LoVo (cell line): ENCODE results near the gene VDAC2.
"Not testable (repeated sequence)": the region's sequence is repeated elsewhere in the genome, so short reads cannot be mapped to it uniquely, and the experiment has no call there.

Experiments used
- DNase-seq: peaks from one replicate; pipeline ENCODE4 v3.0.0-alpha.2; 2016; ENCODE audit warnings: low spot score

Gene VDAC2, protein sequence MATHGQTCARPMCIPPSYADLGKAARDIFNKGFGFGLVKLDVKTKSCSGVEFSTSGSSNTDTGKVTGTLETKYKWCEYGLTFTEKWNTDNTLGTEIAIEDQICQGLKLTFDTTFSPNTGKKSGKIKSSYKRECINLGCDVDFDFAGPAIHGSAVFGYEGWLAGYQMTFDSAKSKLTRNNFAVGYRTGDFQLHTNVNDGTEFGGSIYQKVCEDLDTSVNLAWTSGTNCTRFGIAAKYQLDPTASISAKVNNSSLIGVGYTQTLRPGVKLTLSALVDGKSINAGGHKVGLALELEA

DNA sequence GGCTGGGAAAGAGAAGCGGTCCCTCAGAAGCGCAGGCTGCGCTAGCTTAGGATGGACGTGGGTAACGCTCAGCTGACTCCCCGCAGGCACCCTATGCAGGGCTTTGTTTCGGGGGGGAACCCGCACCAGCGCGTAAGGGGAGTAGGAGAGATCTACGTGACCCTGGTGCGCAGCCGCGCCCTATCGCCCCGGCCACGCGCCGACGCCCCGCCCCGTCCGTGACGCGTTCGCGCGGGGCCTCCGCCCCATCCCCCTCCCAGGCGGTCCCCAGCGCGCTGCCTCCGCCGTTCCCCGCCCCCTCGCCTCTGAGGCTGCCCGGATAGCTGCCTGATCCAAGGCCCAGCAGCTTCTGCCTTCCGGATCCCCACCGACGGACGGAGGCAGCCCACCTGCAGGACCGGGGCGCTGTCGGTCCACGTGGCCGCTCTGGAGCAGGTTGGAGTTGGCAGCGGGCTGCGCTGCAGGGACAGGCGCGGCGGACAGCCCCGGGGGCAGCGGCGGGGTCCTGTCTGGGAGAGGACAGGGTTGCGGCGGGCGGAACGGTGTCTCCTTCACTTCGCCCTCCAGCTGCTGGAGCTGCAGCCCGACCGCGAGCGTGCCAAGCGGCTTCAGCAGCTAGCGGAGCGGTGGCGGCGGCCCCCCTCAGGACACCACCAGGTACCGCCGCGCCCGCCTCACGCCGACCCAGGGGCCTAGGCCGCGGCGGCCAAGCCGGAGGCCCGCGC, at the start of gene VDAC2:
TSS of gene VDAC2 (plus strand) at position 515 of the 725 bp plus-strand sequence. CDS start 363 bp downstream, outside the sequence.
- DNase-seq, result peak; percentile 90

DNA sequence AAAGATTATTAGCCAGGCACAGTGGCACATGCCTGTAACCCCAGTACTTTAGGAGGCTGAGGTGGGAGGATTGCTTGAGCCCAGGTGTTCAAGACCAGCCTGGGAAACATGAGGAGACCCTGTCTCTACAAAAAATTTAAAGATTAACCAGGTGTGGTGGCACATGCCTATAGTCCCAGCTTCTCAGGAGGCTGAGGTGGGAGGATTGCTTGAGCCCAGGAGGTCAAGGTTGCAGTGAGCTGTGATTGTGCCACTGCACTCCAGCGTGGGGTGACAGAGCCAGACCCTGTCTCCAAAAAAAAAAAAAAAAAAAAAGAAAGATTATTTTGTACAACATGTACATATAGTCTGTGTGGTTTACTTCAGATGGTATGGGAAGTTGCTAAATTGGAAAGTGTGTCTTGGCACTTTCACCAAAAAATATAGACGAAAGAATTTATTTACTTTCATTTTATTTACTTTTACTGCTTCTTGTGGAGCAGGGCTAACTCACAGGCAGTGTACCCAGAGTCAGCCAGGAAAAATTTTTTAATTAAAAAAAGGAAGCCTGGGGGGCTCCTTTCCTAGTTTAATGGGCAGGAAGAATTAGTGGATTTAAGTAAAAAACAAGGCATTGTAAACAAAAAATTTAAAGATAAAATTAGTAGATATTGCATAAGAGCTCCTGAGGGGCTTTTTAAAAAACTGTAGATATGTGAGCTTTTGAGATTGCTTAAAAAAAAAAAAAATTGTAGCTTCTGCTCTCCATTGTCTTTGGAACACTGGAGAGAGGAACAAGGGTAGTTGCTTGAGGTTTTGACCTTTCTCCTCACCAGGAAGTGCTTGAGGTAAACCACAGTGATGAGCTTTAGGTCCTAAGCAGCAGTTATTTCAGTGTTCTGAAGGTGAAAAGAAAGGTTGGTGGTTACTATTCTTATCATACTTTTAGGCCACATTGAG, 44.6 kb upstream of the VDAC2 start:
- DNase-seq, result no peak

DNA sequence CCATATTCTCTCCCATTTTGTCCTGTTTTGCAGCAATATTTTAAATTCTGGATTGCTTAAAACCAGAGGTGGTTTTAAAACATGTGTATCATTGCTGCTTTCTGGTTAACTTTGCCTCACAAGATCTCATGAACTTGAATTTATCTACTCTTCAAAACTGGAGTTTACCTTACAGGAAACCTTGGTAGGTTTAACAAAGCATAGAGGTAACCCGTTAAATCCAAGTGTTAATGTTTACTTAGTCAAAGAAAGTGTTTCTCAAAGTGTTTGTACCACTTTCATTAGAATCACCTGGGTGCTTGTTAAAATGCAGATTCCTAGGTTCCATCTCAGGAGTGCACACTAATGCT, 44.0 kb upstream of the VDAC2 start:
- no peak for DNase-seq

DNA sequence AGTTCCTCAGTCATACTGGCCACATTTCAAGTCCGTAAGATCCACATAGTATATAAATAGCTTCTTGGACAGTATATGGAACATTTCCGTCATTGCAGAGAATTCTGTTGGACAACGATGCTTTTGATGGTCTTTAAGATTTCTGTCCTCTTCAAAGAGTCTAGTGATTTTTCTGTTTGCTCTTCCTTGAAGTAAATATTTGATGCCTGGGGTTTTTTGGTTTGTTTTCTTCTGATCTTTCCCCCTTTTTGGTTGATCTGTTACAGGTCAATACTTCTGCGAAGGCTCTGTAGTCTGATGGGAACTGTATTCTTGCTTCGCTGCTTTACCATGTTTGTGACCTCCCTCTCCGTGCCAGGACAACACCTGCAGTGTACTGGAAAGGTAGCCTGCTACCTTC, 42.3 kb upstream of the VDAC2 start:
- no peak for DNase-seq

DNA sequence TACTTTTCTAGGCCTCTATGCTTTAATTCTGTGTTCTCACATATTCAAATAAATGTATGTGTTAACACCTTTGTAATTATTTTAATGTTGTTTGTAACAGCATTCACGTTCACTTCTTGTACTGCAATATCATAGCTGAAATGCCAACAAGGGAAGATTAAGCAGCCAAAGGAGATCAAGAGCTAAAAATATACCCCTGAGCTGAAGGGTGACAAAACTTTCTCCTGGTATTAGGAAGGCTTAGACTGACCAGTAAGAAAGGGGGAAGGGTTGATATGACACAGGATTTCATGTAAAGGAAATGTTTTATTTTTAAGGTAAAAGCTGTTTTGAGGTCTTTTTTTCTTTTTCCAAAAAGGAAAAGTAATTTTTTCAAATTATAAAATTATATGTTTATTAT, 40.4 kb upstream of the VDAC2 start:
- no peak for DNase-seq

DNA sequence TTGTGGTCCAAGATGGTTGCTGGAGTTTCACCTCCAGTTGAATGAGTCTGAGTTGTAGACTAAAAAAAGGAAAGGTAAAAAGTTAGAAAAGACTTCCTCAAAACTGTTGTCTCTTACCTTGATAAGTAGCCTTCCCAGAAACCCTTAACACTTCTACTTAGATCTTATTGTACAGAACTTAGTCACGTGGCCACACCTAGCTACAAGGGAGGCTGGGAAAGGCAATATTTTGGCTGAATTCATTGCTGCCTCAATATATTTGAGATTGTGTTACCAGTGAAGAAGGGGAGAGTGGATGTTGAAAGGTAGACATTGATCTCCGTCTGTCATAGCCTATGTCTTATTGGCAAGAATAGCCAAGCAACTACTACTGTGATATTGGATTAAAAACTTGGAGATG, 35.5 kb upstream of the VDAC2 start:
- no peak for DNase-seq

DNA sequence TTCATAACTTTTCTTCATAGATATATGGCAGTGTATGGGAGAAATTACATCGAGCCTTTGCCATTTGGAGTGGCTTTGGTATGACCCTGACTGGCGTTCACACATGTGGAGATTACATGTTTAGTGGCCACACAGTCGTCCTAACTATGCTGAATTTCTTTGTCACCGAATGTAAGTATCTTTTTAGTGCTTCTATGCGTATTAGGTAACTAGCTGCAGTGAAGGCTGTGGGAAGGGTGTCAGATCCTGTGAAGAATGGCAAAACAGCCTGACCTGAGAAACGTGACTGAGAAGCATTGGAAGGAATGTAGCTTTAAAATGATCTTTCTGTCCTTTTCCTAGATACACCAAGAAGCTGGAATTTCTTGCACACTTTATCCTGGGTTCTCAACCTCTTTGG, 34.5 kb upstream of the VDAC2 start:
- no peak for DNase-seq

DNA sequence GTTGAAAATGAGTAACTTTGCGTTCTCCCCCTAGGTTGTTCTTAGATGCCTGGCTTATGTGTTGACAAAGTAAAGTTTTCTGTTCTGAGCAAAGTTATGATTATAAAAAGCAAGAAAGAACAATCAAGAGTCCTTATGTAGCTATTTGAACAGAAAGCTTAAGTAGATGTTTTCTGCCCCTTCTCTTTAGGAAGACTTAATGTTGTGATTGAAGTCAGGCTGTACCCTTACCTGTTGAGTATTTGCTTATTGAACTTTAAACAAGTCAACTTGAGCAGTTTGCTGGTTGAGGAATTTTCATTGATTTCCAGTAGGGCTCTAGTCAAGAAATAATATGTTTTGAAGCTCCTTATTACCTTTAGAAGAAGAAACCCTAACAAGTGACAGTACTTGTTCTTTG, 33.9 kb upstream of the VDAC2 start:
- no peak for DNase-seq

DNA sequence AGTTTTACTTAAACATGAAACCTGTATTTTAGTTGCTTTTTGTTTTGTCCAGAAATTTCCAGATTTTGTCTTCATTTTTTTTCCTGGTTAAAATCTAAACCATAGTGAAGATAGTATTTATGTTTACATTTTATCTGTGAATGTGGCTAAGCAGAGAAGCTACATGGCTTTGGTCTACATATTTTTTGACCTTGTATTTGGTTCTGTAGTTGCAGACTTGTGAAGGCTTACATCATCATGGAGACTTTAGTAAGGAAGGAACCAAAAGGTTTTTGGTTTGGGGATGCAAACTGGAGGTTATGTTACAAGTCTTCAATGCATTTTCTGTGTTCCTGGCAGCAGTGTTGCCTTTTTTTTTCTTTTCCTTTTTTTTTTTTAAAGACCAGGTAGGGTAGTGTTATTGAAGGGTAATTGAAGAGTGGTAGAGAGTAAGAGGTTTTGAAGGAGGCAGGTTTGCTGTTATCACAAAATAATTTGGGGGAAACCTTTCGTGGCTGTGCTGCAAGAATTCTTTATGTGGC, 30.9 kb upstream of the VDAC2 start:
- no peak for DNase-seq

DNA sequence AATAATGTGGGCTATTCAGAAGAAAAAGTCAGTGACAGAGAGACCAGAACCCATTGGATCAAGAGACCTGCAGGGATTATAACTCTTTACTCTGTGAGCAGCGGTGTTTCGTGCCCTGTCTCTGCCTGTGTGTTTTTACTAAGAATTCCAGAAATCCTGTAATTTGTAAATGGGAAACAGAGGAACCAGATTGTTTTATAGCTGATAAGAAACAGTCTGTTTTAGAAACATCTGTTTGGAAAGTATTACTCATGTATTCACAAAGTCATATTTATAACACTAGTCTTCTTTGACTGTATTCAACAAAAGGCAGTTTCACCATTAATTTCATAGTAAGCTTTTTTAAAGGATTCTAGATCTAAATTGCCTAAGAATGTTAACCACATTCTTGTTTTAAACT, 30.0 kb upstream of the VDAC2 start:
- no peak for DNase-seq

DNA sequence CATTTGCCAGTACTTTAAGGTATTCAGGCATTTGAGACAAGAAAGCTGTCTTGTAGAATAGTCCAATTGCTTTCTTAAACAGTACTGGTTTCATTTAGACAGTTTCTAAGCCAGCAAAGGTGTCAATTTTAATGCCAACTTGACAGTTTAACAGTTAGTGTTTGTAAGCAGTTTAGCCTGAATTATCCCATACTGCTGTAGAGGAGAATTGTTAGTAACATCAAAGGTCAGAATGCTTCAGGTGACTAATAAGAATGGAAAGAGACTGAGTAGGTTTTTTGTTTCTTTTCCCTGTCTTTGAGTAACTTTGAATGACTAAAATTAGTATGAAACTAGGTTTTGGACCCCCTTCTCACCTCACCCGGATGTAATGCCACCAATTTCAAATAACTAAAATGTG, 29.5 kb upstream of the VDAC2 start:
- no peak for DNase-seq

DNA sequence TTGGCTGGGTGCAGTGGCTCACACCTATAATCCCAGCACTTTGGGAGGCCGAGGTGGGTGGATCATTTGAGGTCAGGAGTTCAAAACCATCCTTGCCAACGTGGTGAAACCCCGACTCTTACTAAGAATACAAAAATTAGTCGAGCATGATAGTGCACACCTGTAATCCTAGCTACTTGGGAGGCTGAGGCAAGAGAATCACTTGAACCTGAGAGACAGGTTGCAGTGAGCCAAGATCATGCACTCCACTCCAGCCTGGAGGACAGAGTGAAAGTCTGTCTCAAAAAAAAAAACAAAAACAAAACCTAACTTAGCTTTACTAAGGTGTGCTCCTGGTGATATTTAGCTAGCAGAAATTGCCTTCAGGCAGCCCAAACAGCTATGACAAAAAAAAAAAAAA, 24.3 kb upstream of the VDAC2 start:
- DNase-seq, result no peak

DNA sequence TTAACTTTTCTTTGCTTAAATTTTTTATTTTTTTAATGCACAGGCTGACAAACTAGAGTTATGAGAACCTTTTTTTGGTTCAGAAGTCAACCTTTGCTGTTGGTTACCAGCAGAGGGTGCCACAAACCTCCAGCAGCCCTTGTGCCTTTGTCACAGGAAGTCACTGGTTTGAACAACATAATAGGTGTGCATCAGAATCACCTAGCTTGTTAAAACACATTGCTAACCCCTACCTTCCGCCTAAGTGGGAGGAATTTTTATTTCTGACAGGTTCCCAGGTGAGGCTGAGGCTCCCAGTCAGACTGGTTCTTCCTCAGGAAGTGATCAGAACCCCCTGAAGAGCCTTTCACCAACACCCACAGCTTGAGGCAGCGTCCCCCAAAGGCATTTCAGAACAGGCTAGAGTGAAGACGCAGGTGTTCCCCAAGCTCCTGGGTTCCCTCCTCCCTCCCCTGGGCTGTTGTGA, 22.6 kb upstream of the VDAC2 start:
- peak; percentile 68 for DNase-seq

DNA sequence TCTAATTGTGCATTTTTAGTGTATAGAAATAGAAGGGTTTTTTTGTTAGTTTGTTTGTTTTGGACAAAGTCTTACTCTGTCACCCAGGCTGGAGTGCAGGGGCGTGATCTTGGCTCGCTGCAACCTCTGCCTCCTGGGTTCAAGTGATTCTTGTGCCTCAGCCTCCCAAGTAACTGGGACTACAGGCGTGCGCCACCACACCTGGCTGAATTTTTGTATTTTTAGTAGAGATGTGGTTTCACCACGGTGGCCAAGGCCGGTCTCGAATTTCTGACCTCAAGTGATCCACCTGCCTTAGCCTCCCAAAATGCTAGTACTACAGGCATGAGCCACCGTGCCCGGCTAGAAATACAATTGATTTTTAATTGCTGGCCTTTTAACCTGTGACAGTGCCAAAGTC, 22.1 kb upstream of the VDAC2 start:
- not testable (repeated sequence) for DNase-seq

DNA sequence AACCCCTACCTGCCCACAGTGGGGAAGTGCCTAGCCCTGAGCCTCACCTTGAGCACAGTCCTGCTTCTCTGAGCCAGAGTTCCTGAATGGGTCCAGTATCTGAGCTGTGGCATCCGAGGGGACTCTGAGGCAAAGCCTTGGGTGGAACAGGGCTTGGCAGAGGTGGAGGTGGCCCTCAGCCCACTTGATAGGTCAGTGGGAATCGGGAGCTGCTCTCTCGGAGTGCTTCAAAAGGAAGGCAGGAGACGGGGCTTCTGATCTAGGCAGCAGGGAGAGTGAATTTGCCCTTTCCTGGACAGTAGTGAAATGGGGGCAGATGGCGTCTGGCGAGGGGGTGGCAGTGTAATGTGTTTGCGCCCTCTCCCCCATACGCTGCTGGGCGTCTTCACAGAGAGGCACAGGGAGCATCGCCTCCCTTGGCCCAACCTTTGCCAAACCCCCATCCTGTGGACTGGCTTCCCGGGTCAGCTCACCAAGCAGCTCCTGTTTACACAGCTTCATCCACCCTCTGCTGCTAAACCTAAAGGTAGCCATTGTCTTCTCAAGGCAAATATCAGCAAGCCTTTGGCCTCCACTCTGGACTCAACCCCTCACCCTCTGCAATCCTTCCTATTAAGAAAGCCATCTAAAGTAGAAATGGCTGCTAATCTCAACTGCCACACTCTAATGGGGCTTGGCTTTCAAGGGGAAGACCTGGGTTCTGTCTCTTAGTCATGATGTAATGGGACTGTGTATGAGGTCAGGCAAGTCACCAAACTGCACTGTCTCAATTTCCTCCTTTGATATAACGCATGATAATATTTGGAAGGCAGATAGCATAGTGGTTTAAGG, 21.1 kb upstream of the VDAC2 start:
- no peak for DNase-seq

DNA sequence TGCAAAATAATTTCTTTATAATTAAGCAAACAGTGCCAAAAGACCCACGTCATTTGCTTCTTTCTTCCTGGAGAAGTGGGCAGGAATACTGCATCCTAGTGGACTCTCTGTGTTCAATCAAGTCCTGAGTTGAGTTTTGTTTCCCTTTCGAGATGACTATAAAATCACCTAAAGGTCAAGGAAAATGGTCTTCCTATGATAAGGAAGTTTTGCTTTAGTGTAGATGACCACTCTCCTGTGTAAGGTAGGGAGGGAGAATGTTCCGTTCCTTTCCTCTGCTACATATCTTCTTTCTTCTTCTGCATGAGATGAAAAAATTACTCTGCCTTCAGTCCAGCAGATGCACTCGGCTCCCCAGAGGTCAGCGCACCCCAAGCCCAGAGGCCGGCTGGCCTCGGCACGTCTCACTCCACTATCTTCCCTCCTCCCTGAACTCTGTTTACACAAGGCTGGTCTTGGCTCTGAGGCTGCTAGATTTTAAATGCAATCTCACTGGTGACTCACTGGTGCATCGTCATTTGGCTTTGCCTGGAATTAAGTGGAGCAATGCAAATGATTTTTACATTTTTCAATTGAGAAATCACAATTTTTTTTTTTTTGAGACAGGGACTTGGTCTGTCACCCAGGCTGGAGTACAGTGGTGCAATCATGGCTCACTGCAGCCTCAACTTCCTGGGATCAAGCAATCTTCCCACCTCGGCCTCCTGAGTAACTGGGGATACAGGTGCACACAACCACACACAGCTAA, 18.6 kb upstream of the VDAC2 start:
- DNase-seq, result peak; percentile 80

DNA sequence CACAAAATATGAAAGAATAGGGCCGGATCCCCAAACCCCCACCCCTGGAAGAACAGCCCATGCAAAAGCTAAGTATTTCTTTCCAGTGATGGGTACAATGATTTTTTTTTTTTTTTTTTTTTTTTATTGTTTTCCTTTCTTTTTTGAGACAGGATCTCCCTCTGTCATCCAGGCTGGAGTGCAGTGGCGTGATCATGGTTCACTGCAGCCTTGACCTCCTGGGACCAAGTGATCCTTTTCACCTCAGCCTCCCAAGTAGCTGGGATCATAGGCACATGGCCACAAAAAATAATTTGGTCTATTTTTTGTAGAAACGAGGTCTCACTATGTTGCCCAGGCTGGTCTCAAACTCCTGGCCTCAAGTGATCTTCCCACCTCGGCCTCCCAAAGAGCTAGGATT, 16.0 kb upstream of the VDAC2 start:
- not testable (repeated sequence) for DNase-seq

DNA sequence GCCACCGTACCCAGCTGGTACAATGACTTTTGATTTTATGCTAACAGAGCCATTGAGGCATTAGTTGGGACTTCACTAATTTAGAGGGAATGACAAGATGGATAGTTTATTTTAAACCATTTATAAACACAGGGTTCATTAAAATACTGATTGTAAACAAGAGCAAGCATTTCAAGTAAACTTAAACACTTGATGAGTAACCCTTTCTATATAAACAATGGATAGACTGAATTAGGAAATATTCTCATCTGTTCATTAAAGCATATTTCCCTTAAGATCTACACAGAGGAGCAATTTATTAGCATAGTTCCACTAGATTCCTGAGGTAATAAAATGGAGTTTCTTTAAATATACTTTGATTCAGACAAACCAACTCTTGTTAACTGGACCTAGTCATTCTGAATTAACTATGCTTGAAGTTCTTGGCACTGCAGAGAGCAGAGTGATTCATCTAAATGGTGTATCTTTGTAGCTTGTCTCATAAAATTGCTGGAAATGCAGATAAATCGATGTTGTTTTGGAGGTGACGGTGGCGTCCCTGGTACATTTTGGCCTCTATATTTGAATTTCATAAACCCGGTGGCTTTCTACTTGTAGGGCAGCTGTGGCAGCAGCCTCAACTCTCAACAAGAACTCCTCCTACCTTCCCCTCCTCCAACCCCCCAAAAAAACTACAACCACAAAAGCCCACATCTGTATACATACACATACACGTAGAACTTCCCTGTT, 15.4 kb upstream of the VDAC2 start:
- DNase-seq, result no peak

DNA sequence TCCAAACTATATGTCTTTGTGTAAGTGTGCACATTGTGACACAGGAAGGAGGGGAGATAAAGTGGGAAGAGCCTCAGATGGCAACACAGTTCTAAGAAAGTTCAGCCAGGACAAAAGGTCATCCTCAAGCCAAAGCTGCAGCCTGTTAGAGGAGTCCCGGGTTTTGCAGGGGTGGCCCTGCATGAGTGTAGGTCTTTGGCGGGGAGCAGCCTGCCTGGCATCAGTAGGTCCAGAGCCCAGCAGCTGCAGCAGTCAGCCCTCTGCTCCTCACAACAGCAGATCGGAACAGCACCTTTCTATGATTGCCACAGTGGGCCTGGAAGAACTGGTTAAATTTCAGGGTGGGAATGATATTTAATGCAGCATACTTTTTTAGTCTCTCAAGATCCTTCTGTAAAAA, 13.5 kb upstream of the VDAC2 start:
- no peak for DNase-seq

DNA sequence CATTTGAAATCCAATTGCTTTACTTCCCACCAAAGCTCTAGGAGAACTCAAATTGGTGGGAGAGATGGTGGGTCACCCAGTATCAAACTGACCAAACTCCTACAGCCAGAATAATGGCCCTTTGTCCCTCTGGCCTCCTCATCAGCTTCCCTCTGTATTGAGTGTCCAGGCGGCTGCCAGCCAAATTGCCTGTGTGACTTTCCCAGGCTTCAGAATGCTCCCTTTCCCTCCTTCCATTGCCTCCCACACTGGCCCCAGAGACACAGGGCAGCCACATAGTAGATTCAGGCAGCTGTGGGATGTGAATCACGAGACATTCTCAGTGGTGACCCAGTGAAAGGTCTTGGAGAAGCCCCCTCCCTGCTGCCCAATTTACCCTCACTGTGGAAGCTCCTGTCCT, 12.7 kb upstream of the VDAC2 start:
- DNase-seq, result no peak
